HEK293 (cell line): ENCODE results near the gene BLOC1S5.
A peak's percentile ranks its signal among the peaks of the same experiment; 100 is the strongest.

Source experiments
- CTCF ChIA-PET: fragments of 350-600 bp; formaldehyde crosslinking; extraction: SDS; loops from one replicate; lab custom pipeline; 2021; ENCODE audit warnings: antibody characterized with exemption; lab: Yijun Ruan, JAX
- POLR2A ChIA-PET: fragments of 300-600 bp; formaldehyde crosslinking; extraction: SDS; loops from one replicate; lab custom pipeline; 2020; ENCODE audit warnings: antibody characterized with exemption, inconsistent platforms; lab: Yijun Ruan, JAX
- H3K27ac ChIP-seq: fragments of 200-500 bp; sonication (Bioruptor generic); 2 replicates; pipeline ENCODE4 v1.5.1; 2014; ENCODE audit warnings: low read depth, low read length, control low read depth, inconsistent platforms; ENCODE audit errors: extremely low read depth
- H3K36me3 ChIP-seq, 2 experiments: fragments of 200-500 bp in 1 of 2; sonication (Bioruptor generic) in 1 of 2; 1 replicate in 1 of 2; 2 replicates in 1 of 2; pipeline ENCODE4 v1.5.1; 2014 to 2017; ENCODE audit warnings: inconsistent platforms in 2 of 2, low read length in 2 of 2; ENCODE audit not compliant: control insufficient read depth in 2 of 2, insufficient read depth in 1 of 2
- H3K4me1 ChIP-seq: fragments of 200-500 bp; sonication (Bioruptor generic); 2 replicates; pipeline ENCODE4 v1.5.1; 2014; ENCODE audit warnings: mild to moderate bottlenecking, low read length, inconsistent platforms; ENCODE audit not compliant: control insufficient read depth, insufficient read depth
- H3K4me3 ChIP-seq: 2 replicates; pipeline ENCODE4 v1.5.1; 2011; ENCODE audit warnings: low read depth, mild to moderate bottlenecking, control low read depth, low read length, moderate library complexity
- H3K9me3 ChIP-seq: fragments of 200-500 bp; sonication (Bioruptor generic); 2 replicates; pipeline ENCODE4 v1.5.1; 2014; ENCODE audit warnings: low read depth, low read length, inconsistent platforms; ENCODE audit not compliant: control insufficient read depth, insufficient read depth
- BCL11A ChIP-seq: fragments of 450-650 bp; formaldehyde crosslinking; IDR thresholded peaks from 2 replicates; pipeline ENCODE4 v1.5.1; 2016; ENCODE audit warnings: low read depth, missing biosample characterization, missing genetic modification characterization
- WT1 ChIP-seq: fragments of 450-650 bp; formaldehyde crosslinking; IDR thresholded peaks from 2 replicates; pipeline ENCODE4 v1.5.1; 2016; ENCODE audit warnings: missing biosample characterization, missing genetic modification characterization
- ZBTB7A ChIP-seq: fragments of 450-650 bp; formaldehyde crosslinking; IDR thresholded peaks from 2 replicates; pipeline ENCODE4 v1.5.1; 2016; ENCODE audit warnings: low read depth, missing biosample characterization, missing genetic modification characterization
- ZFHX2 ChIP-seq: fragments of 450-650 bp; formaldehyde crosslinking; conservative IDR thresholded peaks from 2 replicates; pipeline ENCODE4 v1.5.1; 2016; ENCODE audit warnings: missing biosample characterization, missing genetic modification characterization
- ZNF169 ChIP-seq: fragments of 450-650 bp; formaldehyde crosslinking; IDR thresholded peaks from 2 replicates; pipeline ENCODE4 v1.5.1; 2016; ENCODE audit warnings: missing biosample characterization, missing genetic modification characterization
- ZNF211 ChIP-seq: fragments of 450-650 bp; formaldehyde crosslinking; IDR thresholded peaks from 2 replicates; pipeline ENCODE4 v1.5.1; 2016; ENCODE audit warnings: low read depth, missing biosample characterization, missing genetic modification characterization
- ZNF404 ChIP-seq: fragments of 450-650 bp; formaldehyde crosslinking; IDR thresholded peaks from 2 replicates; pipeline ENCODE4 v1.5.1; 2017; ENCODE audit warnings: missing biosample characterization, missing genetic modification characterization
- ZNF48 ChIP-seq: fragments of 450-650 bp; formaldehyde crosslinking; IDR thresholded peaks from 2 replicates; pipeline ENCODE4 v1.5.1; 2016; ENCODE audit warnings: missing biosample characterization, missing genetic modification characterization
- ZNF560 ChIP-seq: fragments of 450-650 bp; formaldehyde crosslinking; IDR thresholded peaks from 2 replicates; pipeline ENCODE4 v1.5.1; 2017; ENCODE audit warnings: missing biosample characterization, missing genetic modification characterization, borderline replicate concordance
- ZNF654 ChIP-seq: fragments of 450-650 bp; formaldehyde crosslinking; IDR thresholded peaks from 2 replicates; pipeline ENCODE4 v1.5.1; 2016; ENCODE audit warnings: low read depth, missing biosample characterization, missing genetic modification characterization
- TF ChIP-seq, protein P1 (sequence below): fragments of 450-650 bp; formaldehyde crosslinking; IDR thresholded peaks from 2 replicates; pipeline ENCODE4 v1.5.1; 2016; ENCODE audit warnings: missing biosample characterization, missing genetic modification characterization, low read depth
- TF ChIP-seq, protein P2 (sequence below): fragments of 450-650 bp; formaldehyde crosslinking; IDR thresholded peaks from 2 replicates; pipeline ENCODE4 v1.5.1; 2016; ENCODE audit warnings: missing biosample characterization, missing genetic modification characterization
- TF ChIP-seq, protein P3 (sequence below): fragments of 450-650 bp; IDR thresholded peaks from 2 replicates; pipeline ENCODE4 v1.5.1; 2018; ENCODE audit warnings: missing biosample characterization, mild to moderate bottlenecking, missing genetic modification characterization
- TF ChIP-seq, protein P4 (sequence below): fragments of 450-650 bp; formaldehyde crosslinking; conservative IDR thresholded peaks from 2 replicates; pipeline ENCODE4 v1.5.1; 2016; ENCODE audit warnings: low read depth, missing biosample characterization, missing genetic modification characterization
- TF ChIP-seq, protein P5 (sequence below): fragments of 450-650 bp; formaldehyde crosslinking; IDR thresholded peaks from 2 replicates; pipeline ENCODE4 v1.5.1; 2017; ENCODE audit warnings: missing biosample characterization, missing genetic modification characterization

The BLOC1S5 gene

DNA sequence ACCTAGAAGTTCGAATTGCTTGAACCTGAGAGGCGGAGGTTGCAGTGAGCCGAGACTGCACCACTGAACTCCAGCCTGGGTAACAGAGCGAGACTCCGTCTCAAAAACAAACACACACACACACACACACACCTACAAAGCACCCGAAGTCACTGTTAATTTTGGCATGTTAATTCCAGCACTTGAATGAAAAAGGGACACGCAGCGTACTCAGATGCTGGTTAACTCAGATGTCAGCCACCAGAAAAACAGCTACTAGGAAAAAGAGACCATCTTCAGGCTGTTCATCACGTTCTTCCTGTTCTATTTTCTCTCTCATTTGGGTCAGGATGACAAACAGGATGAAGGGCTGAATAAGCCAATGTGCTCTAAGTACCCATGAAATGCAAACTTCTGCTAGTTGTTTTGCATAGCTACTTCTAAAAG lies 46.9 kb downstream of the BLOC1S5 start (continued):
- TF ChIP-seq, protein P1, sequence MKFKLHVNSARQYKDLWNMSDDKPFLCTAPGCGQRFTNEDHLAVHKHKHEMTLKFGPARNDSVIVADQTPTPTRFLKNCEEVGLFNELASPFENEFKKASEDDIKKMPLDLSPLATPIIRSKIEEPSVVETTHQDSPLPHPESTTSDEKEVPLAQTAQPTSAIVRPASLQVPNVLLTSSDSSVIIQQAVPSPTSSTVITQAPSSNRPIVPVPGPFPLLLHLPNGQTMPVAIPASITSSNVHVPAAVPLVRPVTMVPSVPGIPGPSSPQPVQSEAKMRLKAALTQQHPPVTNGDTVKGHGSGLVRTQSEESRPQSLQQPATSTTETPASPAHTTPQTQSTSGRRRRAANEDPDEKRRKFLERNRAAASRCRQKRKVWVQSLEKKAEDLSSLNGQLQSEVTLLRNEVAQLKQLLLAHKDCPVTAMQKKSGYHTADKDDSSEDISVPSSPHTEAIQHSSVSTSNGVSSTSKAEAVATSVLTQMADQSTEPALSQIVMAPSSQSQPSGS (tag by site-specific recombination) = no peak
- no peak for TF ChIP-seq WT1 (tag by site-specific recombination)
- TF ChIP-seq, protein P2, sequence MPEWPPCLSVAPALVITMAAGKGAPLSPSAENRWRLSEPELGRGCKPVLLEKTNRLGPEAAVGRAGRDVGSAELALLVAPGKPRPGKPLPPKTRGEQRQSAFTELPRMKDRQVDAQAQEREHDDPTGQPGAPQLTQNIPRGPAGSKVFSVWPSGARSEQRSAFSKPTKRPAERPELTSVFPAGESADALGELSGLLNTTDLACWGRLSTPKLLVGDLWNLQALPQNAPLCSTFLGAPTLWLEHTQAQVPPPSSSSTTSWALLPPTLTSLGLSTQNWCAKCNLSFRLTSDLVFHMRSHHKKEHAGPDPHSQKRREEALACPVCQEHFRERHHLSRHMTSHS = no peak
- TF ChIP-seq ZFHX2 (tag by site-specific recombination) = no peak
- TF ChIP-seq ZNF560 (tag by site-specific recombination) = no peak
- no peak for TF ChIP-seq ZNF654 (tag by site-specific recombination)
- no peak for TF ChIP-seq BCL11A (tag by site-specific recombination)
- TF ChIP-seq ZNF404 (tag by site-specific recombination) = no peak
- no peak for TF ChIP-seq ZNF211 (tag by site-specific recombination)

DNA sequence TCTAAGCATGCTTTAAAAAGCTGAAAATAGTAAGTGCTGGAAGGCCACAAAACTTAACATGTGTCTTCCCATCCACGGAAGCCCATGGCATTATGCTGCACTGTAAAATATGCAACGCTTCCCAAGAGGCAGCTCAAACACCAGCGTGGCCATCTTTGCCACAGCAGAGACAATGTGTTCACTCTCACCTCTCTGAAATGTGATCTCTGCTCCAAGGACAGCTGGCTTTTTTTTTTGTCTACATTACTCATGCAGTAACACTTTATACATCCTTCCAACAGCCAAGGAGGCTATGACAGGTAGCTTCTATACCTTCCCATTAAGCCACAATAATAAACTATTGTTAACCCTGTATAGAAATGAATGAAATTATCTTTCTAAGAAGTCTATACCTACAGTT lies 49.2 kb downstream of the BLOC1S5 start:
- ChIA-PET CTCF (interaction anchor here (0.7 to 2.2 kb wide), 5 partner anchors 9 to 1296 kb away, joined by 3 to 8 read pairs (median 3); no protein-coding TSS in a partner anchor), POLR2A (interaction anchor here (1.1 kb wide), 1 partner anchor 49 kb away, joined by 3 read pairs; no protein-coding TSS in a partner anchor)
- TF ChIP-seq, protein P3, sequence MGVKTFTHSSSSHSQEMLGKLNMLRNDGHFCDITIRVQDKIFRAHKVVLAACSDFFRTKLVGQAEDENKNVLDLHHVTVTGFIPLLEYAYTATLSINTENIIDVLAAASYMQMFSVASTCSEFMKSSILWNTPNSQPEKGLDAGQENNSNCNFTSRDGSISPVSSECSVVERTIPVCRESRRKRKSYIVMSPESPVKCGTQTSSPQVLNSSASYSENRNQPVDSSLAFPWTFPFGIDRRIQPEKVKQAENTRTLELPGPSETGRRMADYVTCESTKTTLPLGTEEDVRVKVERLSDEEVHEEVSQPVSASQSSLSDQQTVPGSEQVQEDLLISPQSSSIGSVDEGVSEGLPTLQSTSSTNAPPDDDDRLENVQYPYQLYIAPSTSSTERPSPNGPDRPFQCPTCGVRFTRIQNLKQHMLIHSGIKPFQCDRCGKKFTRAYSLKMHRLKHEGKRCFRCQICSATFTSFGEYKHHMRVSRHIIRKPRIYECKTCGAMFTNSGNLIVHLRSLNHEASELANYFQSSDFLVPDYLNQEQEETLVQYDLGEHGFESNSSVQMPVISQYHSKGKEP (tag by site-specific recombination) = peak; percentile 22; the same call in 1 of the 2 replicates
- no peak for TF ChIP-seq ZNF48 (tag by site-specific recombination)
- Histone ChIP-seq H3K4me1 (no peaks in the 10 kb centered on the region), H3K36me3 (no peaks in the 10 kb centered on the region), H3K27ac (no peak overlapping the region), H3K4me3 (no peak overlapping the region), H3K9me3 (no peaks in the 10 kb centered on the region)

DNA sequence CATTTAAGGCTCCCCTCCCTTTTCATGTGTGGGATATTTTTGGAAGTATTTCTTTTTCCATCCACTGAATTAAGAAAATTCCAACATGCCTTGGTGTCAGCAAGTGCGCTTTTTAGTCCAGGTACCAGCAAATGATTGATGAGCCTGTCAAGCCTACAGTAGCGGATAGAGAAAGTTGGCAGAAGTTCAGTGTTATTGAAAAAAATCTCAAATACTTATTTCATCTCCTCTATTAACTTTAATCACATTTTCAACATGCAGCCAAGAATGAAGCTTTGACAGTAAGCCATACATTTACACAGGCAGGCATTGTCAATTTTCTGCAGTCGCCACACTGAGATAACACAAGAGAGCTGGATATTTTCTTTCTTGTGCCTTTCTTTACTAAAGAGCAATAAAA lies 50.4 kb downstream of the BLOC1S5 start:
- TF ChIP-seq ZNF169 (tag by site-specific recombination) = no peak
- no peak for TF ChIP-seq ZBTB7A (tag by site-specific recombination)
- TF ChIP-seq, protein P4, sequence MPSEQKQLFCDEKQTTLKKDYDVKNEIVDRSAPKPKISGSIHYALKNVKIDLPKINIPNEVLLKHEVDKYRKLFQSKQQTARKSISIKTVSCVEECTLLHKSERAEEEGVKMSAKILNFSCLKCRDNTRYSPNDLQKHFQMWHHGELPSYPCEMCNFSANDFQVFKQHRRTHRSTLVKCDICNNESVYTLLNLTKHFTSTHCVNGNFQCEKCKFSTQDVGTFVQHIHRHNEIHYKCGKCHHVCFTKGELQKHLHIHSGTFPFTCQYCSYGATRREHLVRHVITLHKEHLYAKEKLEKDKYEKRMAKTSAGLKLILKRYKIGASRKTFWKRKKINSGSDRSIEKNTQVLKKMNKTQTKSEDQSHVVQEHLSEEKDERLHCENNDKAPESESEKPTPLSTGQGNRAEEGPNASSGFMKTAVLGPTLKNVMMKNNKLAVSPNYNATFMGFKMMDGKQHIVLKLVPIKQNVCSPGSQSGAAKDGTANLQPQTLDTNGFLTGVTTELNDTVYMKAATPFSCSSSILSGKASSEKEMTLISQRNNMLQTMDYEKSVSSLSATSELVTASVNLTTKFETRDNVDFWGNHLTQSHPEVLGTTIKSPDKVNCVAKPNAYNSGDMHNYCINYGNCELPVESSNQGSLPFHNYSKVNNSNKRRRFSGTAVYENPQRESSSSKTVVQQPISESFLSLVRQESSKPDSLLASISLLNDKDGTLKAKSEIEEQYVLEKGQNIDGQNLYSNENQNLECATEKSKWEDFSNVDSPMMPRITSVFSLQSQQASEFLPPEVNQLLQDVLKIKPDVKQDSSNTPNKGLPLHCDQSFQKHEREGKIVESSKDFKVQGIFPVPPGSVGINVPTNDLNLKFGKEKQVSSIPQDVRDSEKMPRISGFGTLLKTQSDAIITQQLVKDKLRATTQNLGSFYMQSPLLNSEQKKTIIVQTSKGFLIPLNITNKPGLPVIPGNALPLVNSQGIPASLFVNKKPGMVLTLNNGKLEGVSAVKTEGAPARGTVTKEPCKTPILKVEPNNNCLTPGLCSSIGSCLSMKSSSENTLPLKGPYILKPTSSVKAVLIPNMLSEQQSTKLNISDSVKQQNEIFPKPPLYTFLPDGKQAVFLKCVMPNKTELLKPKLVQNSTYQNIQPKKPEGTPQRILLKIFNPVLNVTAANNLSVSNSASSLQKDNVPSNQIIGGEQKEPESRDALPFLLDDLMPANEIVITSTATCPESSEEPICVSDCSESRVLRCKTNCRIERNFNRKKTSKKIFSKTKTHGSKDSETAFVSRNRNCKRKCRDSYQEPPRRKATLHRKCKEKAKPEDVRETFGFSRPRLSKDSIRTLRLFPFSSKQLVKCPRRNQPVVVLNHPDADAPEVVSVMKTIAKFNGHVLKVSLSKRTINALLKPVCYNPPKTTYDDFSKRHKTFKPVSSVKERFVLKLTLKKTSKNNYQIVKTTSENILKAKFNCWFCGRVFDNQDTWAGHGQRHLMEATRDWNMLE (tag by site-specific recombination) = no peak
- TF ChIP-seq, protein P5, sequence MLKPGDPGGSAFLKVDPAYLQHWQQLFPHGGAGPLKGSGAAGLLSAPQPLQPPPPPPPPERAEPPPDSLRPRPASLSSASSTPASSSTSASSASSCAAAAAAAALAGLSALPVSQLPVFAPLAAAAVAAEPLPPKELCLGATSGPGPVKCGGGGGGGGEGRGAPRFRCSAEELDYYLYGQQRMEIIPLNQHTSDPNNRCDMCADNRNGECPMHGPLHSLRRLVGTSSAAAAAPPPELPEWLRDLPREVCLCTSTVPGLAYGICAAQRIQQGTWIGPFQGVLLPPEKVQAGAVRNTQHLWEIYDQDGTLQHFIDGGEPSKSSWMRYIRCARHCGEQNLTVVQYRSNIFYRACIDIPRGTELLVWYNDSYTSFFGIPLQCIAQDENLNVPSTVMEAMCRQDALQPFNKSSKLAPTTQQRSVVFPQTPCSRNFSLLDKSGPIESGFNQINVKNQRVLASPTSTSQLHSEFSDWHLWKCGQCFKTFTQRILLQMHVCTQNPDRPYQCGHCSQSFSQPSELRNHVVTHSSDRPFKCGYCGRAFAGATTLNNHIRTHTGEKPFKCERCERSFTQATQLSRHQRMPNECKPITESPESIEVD (tag by site-specific recombination) = peak; percentile 55; the same call in 1 of the 2 replicates
- Histone ChIP-seq H3K4me1 (no peaks in the 10 kb centered on the region), H3K27ac (no peak overlapping the region), H3K36me3 (no peaks in the 10 kb centered on the region), H3K9me3 (no peaks in the 10 kb centered on the region), H3K4me3 (no peak overlapping the region)
- ChIA-PET POLR2A (no interaction called here), CTCF (interaction anchor here (1.0 to 2.2 kb wide), 2 partner anchors 287 to 291 kb away, joined by 4 to 7 read pairs; no protein-coding TSS in a partner anchor)
